IMR-90 (cell line): ENCODE results near the gene PTPN13. TPM values are rescaled to one million over a fixed set of nuclear protein-coding genes. Genes with fewer than 3 reads are reported as not detected.

ENCODE experiments used
- ATAC-seq: fragments of 200-7000 bp; cut with Tn5 transposase; 2 replicates; pipeline ENCODE4 v1.9.1; 2020; ENCODE audit warnings: low read depth, mild to moderate bottlenecking, moderate library complexity
- BruUV-seq: library from RNA; stranded (reverse); fragments of 400-500 nt; replicated peaks from 2 replicates; lab custom pipeline; 2021; lab: Mats Ljungman, UMichigan
- CTCF ChIA-PET: fragments of 300-600 bp; formaldehyde crosslinking; extraction: SDS; loops from one replicate; lab custom pipeline; 2021; ENCODE audit warnings: antibody characterized with exemption; lab: Yijun Ruan, JAX
- POLR2A ChIA-PET: fragments of 300-600 bp; sonication (Branson Sonifier 250); formaldehyde crosslinking; loops from one replicate; lab custom pipeline; 2022; ENCODE audit warnings: antibody characterized with exemption; ENCODE audit not compliant: unreplicated experiment; lab: Charles Lee
- DNase-seq: peaks from one replicate; pipeline ENCODE4 v3.0.0; 2013
- H2AFZ ChIP-seq: replicated peaks from 2 replicates; pipeline ENCODE3; 2013; ENCODE audit warnings: low read length, mild to moderate bottlenecking; ENCODE audit not compliant: poor library complexity
- H2AK5ac ChIP-seq: 2 replicates; pipeline ENCODE4 v1.6.1; 2013; ENCODE audit warnings: low read depth, low read length, inconsistent platforms
- H2AK9ac ChIP-seq: replicated peaks from 2 replicates; pipeline ENCODE3; 2013; ENCODE audit warnings: mild to moderate bottlenecking, low read depth, low read length, moderate library complexity; ENCODE audit not compliant: poor library complexity
- H2BK120ac ChIP-seq: 2 replicates; pipeline ENCODE4 v1.6.1; 2013; ENCODE audit warnings: low read depth, low read length, inconsistent platforms
- H2BK15ac ChIP-seq: 3 replicates; pipeline ENCODE4 v1.6.1; 2013; ENCODE audit warnings: low read depth, low read length, inconsistent platforms
- H2BK20ac ChIP-seq: 2 replicates; pipeline ENCODE4 v1.6.1; 2013; ENCODE audit warnings: low read depth, mild to moderate bottlenecking, inconsistent platforms, low read length, moderate library complexity
- H2BK5ac ChIP-seq: 2 replicates; pipeline ENCODE4 v1.6.1; 2013; ENCODE audit warnings: mild to moderate bottlenecking, low read depth, low read length, inconsistent platforms; ENCODE audit not compliant: poor library complexity, severe bottlenecking
- H3K14ac ChIP-seq: replicated peaks from 2 replicates; pipeline ENCODE4 v1.6.1; 2013; ENCODE audit warnings: low read depth, low read length, inconsistent platforms
- H3K18ac ChIP-seq: 2 replicates; pipeline ENCODE4 v1.6.1; 2013; ENCODE audit warnings: low read depth, low read length, control low read depth
- H3K23ac ChIP-seq: 2 replicates; pipeline ENCODE4 v1.6.1; 2013; ENCODE audit warnings: low read depth, low read length, inconsistent platforms
- H3K27ac ChIP-seq: 2 replicates; pipeline ENCODE4 v1.5.1; 2013; ENCODE audit warnings: mild to moderate bottlenecking, control low read depth, low read length; ENCODE audit not compliant: insufficient read depth
- H3K27me3 ChIP-seq: 2 replicates; pipeline ENCODE4 v1.6.1; 2013; ENCODE audit warnings: low read length; ENCODE audit not compliant: control insufficient read depth, insufficient read depth
- H3K36me3 ChIP-seq: 2 replicates; pipeline ENCODE4 v1.6.1; 2013; ENCODE audit warnings: low read length, mixed read lengths; ENCODE audit not compliant: control insufficient read depth, insufficient read depth
- H3K4ac ChIP-seq: 2 replicates; pipeline ENCODE4 v1.6.1; 2013; ENCODE audit warnings: low read depth, low read length, inconsistent platforms
- H3K4me1 ChIP-seq: 2 replicates; pipeline ENCODE4 v1.6.1; 2013; ENCODE audit warnings: low read length, mixed read lengths; ENCODE audit not compliant: control insufficient read depth, insufficient read depth
- H3K4me2 ChIP-seq: 2 replicates; pipeline ENCODE4 v1.6.1; 2013; ENCODE audit warnings: low read depth, mild to moderate bottlenecking, control low read depth, low read length, moderate library complexity
- H3K4me3 ChIP-seq: 2 replicates; pipeline ENCODE4 v1.5.1; 2013; ENCODE audit warnings: low read depth, mild to moderate bottlenecking, control low read depth, low read length, moderate library complexity; ENCODE audit not compliant: insufficient read depth
- H3K56ac ChIP-seq: 2 replicates; pipeline ENCODE4 v1.6.1; 2013; ENCODE audit warnings: low read length, inconsistent platforms; ENCODE audit not compliant: insufficient read depth; ENCODE audit errors: extremely low read depth
- H3K79me1 ChIP-seq, 2 experiments: 2 replicates each; pipeline ENCODE4 v1.6.1; 2013; ENCODE audit warnings: low read length in 2 of 2, inconsistent platforms in 1 of 2, low read depth in 1 of 2
- H3K9ac ChIP-seq: 2 replicates; pipeline ENCODE4 v1.6.1; 2013; ENCODE audit warnings: low read depth, low read length, control low read depth
- H3K9me1 ChIP-seq: 2 replicates; pipeline ENCODE4 v1.6.1; 2013; ENCODE audit warnings: low read length, inconsistent platforms; ENCODE audit not compliant: insufficient read depth
- H3K9me3 ChIP-seq: 2 replicates; pipeline ENCODE4 v1.6.1; 2013; ENCODE audit warnings: low read length; ENCODE audit not compliant: control insufficient read depth, insufficient read depth
- H4K20me1 ChIP-seq: 2 replicates; pipeline ENCODE4 v1.6.1; 2013; ENCODE audit warnings: low read length, inconsistent platforms; ENCODE audit not compliant: insufficient read depth
- H4K5ac ChIP-seq: 2 replicates; pipeline ENCODE4 v1.6.1; 2013; ENCODE audit warnings: mild to moderate bottlenecking, low read depth, low read length, control low read depth
- H4K8ac ChIP-seq, 2 experiments: 2 replicates each; pipeline ENCODE4 v1.6.1; 2013; ENCODE audit warnings: low read depth in 2 of 2, low read length in 2 of 2, control low read depth in 1 of 2, inconsistent platforms in 1 of 2
- H4K91ac ChIP-seq: 2 replicates; pipeline ENCODE4 v1.6.1; 2013; ENCODE audit warnings: low read depth, low read length, inconsistent platforms; ENCODE audit not compliant: insufficient read depth
- BHLHE40 ChIP-seq: fragments of 150-350 bp; IDR thresholded peaks from 2 replicates; pipeline ENCODE4 v1.6.1; 2016; ENCODE audit warnings: mild to moderate bottlenecking, low read depth, low read length
- CEBPB ChIP-seq: IDR thresholded peaks from 2 replicates; pipeline ENCODE4 v1.6.1; 2012; ENCODE audit warnings: low read depth, low read length, improper control_type of control experiment
- CHD1 ChIP-seq: IDR thresholded peaks from 2 replicates; pipeline ENCODE4 v1.6.1; 2012; ENCODE audit warnings: low read depth, low read length, improper control_type of control experiment
- FOS ChIP-seq: fragments of 150-350 bp; IDR thresholded peaks from 2 replicates; pipeline ENCODE4 v1.6.1; 2016; ENCODE audit warnings: low read depth, low read length
- MAFK ChIP-seq: IDR thresholded peaks from 2 replicates; pipeline ENCODE4 v1.6.1; 2012; ENCODE audit warnings: low read depth, low read length, improper control_type of control experiment
- MAZ ChIP-seq: IDR thresholded peaks from 2 replicates; pipeline ENCODE4 v1.6.1; 2012; ENCODE audit warnings: low read depth, mild to moderate bottlenecking, low read length, improper control_type of control experiment, moderate library complexity, borderline replicate concordance
- MXI1 ChIP-seq: IDR thresholded peaks from 2 replicates; pipeline ENCODE4 v1.6.1; 2012; ENCODE audit warnings: low read depth, mild to moderate bottlenecking, low read length, moderate library complexity, borderline replicate concordance
- NFE2L2 ChIP-seq: fragments of 150-350 bp; IDR thresholded peaks from 2 replicates; pipeline ENCODE4 v1.6.1; 2016; ENCODE audit warnings: low read depth, mild to moderate bottlenecking, low read length
- POLR2A ChIP-seq: IDR thresholded peaks from 2 replicates; pipeline ENCODE4 v1.6.1; 2012; ENCODE audit warnings: mild to moderate bottlenecking, low read depth, low read length
- RAD21 ChIP-seq: IDR thresholded peaks from 2 replicates; pipeline ENCODE4 v1.6.1; 2012; ENCODE audit warnings: low read length, improper control_type of control experiment
- RCOR1 ChIP-seq: IDR thresholded peaks from 2 replicates; pipeline ENCODE4 v1.6.1; 2012; ENCODE audit warnings: mild to moderate bottlenecking, low read length, improper control_type of control experiment; ENCODE audit not compliant: insufficient replicate concordance
- RFX5 ChIP-seq: IDR thresholded peaks from 2 replicates; pipeline ENCODE4 v1.8.0; 2012; ENCODE audit warnings: low read depth, mild to moderate bottlenecking, low read length, moderate library complexity
- SMC3 ChIP-seq: fragments of 150-350 bp; IDR thresholded peaks from 2 replicates; pipeline ENCODE4 v1.6.1; 2016; ENCODE audit warnings: low read depth, mild to moderate bottlenecking, antibody characterized with exemption, low read length, moderate library complexity
- WGBS, 2 experiments: methylation state at CpG; one replicate each; pipeline versions ENCODE4 v1.1.5 to v1.1.7; 2013; ENCODE audit warnings: missing lambda C conversion rate in 2 of 2; ENCODE audit not compliant: insufficient read length in 1 of 2; ENCODE audit errors: extremely low coverage in 2 of 2; 5-methylcytosine and 5-hydroxymethylcytosine counted together
- dilution Hi-C: fragments of 300-500 bp; cut with HindIII; formaldehyde crosslinking; loops from one replicate; pipeline ENCODE4 v1.14.3; 2018; ENCODE audit warnings: low sequenced_read_pairs; ENCODE audit not compliant: unreplicated experiment
- in situ Hi-C: fragments of 300-500 bp; cut with MboI; formaldehyde crosslinking; loops from 3 replicates; pipeline ENCODE4 v1.14.3; 2019; ENCODE audit warnings: low sequenced_read_pairs, inconsistent platforms, mixed read lengths
- intact Hi-C: fragments of 100-400 bp; cut with micrococcal nuclease; formaldehyde crosslinking; loops from 2 replicates; pipeline ENCODE4 v1.10.0; 2022
- polyA plus RNA-seq, 3 experiments: library from polyadenylated mRNA; depleted of rRNA; stranded (reverse); fragments of >200 nt; gene quantifications; 2 replicates each; pipeline ENCODE4 v1.2.3, GENCODE V29; 2012; ENCODE audit warnings: low replicate concordance in 1 of 3
- total RNA-seq: library from RNA; depleted of rRNA; stranded (reverse); fragments of >200 nt; gene quantifications from 2 replicates; pipeline ENCODE4 v1.2.3, GENCODE V29; 2012
- TF ChIP-seq, protein P1 (sequence below): conservative IDR thresholded peaks from 2 replicates; pipeline ENCODE4 v1.5.1; 2012; ENCODE audit warnings: mild to moderate bottlenecking, low read depth, low read length, improper control_type of control experiment
- TF ChIP-seq, protein P2 (sequence below): fragments of 150-350 bp; IDR thresholded peaks from 2 replicates; pipeline ENCODE4 v1.6.1; 2016; ENCODE audit warnings: low read depth, mild to moderate bottlenecking, low read length, moderate library complexity, borderline replicate concordance
- TF ChIP-seq, protein P3 (sequence below): fragments of 150-350 bp; IDR thresholded peaks from 2 replicates; pipeline ENCODE4 v1.6.1; 2017; ENCODE audit warnings: mild to moderate bottlenecking, antibody characterized with exemption, low read length, low read depth

PTPN13 gene
- total and polyA plus RNA-seq, 2 of the 4 experiments (the other 2 are of a cell fraction), result 7.7 to 29.0 TPM

DNA sequence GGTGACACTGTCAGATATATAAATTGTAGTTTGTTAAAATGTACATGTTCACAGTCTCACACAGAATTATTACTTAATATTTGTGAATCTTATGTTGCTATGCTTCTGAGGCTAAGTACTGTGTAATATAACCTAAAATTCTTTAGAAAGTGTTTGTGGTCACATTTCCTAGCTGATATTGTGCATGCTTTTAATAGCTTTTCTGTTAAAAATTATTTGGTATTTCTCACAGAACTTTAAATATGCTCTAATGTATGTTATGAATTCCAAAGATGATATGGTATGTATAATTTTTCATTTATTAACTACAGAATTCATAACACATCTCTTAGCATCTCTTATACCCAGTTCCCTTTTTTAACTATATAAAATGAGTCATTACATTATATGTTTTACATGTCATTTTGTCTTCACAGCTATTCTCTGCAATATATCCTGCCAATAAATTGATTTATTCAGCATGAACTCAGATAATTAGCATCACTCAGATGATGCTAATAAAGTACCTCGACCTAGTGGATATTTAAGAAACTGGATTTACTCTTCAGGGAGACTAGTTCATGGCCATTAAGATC is 9.3 kb downstream of the PTPN13 start:
- dilution Hi-C loops, result no loop called here
- no peak overlapping the region for H2BK5ac ChIP-seq
- H2AK5ac ChIP-seq, result no peak overlapping the region
- no peak overlapping the region for H3K23ac ChIP-seq
- H3K9me1 ChIP-seq, result peaks cover 3% of the 10 kb centered on the region; the same call in 1 of the 2 replicates
- H3K79me1 ChIP-seq, result peaks cover 0 to 27% of the 10 kb centered on the region in 2 experiments
- H2BK15ac ChIP-seq, result no peak overlapping the region
- WGBS, 2 experiments, result no CpG with 5 or more reads among the region's 1 CpG
- no peak overlapping the region for H3K56ac ChIP-seq
- no peak overlapping the region for H2BK20ac ChIP-seq
- no peak overlapping the region for H4K8ac ChIP-seq
- intact Hi-C loops, result no loop called here
- TF ChIP-seq CHD1 (no peak), MAZ (no peak), MXI1 (no peak), CEBPB (no peak), BHLHE40 (no peak), NFE2L2 (no peak), POLR2A (no peak), MAFK (no peak), FOS (no peak), RFX5 (no peak), RAD21 (no peak), SMC3 (no peak), RCOR1 (no peak)
- TF ChIP-seq, protein P1, sequence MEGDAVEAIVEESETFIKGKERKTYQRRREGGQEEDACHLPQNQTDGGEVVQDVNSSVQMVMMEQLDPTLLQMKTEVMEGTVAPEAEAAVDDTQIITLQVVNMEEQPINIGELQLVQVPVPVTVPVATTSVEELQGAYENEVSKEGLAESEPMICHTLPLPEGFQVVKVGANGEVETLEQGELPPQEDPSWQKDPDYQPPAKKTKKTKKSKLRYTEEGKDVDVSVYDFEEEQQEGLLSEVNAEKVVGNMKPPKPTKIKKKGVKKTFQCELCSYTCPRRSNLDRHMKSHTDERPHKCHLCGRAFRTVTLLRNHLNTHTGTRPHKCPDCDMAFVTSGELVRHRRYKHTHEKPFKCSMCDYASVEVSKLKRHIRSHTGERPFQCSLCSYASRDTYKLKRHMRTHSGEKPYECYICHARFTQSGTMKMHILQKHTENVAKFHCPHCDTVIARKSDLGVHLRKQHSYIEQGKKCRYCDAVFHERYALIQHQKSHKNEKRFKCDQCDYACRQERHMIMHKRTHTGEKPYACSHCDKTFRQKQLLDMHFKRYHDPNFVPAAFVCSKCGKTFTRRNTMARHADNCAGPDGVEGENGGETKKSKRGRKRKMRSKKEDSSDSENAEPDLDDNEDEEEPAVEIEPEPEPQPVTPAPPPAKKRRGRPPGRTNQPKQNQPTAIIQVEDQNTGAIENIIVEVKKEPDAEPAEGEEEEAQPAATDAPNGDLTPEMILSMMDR, result no peak
- TF ChIP-seq, protein P2, sequence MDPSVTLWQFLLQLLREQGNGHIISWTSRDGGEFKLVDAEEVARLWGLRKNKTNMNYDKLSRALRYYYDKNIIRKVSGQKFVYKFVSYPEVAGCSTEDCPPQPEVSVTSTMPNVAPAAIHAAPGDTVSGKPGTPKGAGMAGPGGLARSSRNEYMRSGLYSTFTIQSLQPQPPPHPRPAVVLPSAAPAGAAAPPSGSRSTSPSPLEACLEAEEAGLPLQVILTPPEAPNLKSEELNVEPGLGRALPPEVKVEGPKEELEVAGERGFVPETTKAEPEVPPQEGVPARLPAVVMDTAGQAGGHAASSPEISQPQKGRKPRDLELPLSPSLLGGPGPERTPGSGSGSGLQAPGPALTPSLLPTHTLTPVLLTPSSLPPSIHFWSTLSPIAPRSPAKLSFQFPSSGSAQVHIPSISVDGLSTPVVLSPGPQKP, result no peak
- TF ChIP-seq, protein P3, sequence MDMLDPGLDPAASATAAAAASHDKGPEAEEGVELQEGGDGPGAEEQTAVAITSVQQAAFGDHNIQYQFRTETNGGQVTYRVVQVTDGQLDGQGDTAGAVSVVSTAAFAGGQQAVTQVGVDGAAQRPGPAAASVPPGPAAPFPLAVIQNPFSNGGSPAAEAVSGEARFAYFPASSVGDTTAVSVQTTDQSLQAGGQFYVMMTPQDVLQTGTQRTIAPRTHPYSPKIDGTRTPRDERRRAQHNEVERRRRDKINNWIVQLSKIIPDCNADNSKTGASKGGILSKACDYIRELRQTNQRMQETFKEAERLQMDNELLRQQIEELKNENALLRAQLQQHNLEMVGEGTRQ, result no peak
- H4K5ac ChIP-seq, result no peak overlapping the region
- peaks cover under 1% of the 10 kb centered on the region; the same call in 1 of the 2 replicates for H3K4me1 ChIP-seq
- no peak overlapping the region for H3K4me3 ChIP-seq
- no TSS peak for BruUV-seq
- H3K4me2 ChIP-seq, result no peak overlapping the region
- no peak overlapping the region for H3K14ac ChIP-seq
- H4K20me1 ChIP-seq, result peaks cover 5% of the 10 kb centered on the region; the same call in 1 of the 2 replicates
- DNase-seq, result no peak
- POLR2A ChIA-PET, result no interaction called here
- no peak overlapping the region for H4K91ac ChIP-seq
- no peak overlapping the region for H2BK120ac ChIP-seq
- in situ Hi-C loops, result no loop called here
- ATAC-seq, result no peak
- no peak overlapping the region for H3K18ac ChIP-seq
- no peaks in the 10 kb centered on the region for H3K9me3 ChIP-seq
- H3K4ac ChIP-seq, result no peak overlapping the region
- no peaks in the 10 kb centered on the region for H3K27me3 ChIP-seq
- no peak overlapping the region for H2AFZ ChIP-seq
- H3K9ac ChIP-seq, result no peak overlapping the region
- H3K27ac ChIP-seq, result no peak overlapping the region
- H3K36me3 ChIP-seq, result no peaks in the 10 kb centered on the region
- CTCF ChIA-PET, result no interaction called here
- H2AK9ac ChIP-seq, result no peak overlapping the region
